Natural killer cell (primary cell): ENCODE data around the gene GPR37L1. TPM values are rescaled to one million over a fixed set of nuclear protein-coding genes. Genes with fewer than 3 reads are reported as not detected.

Experiments used
- ATAC-seq, 3 donors: fragments of 150-1000 bp in 2 of 3; fragments of 200-7000 bp in 1 of 3; cut with Tn5 transposase; 1 replicate in 1 of 3; 2 replicates in 2 of 3; pipeline ENCODE4 v1.10.0; 2021; ENCODE audit warnings: mild to moderate bottlenecking in 2 of 3, moderate library complexity in 2 of 3
- DNase-seq, 2 donors: peaks; one replicate each; pipeline versions ENCODE4 v3.0.0 to v3.0.0-alpha.2; 2013 to 2021; ENCODE audit warnings: mixed read lengths in 1 of 2
- H3K27ac ChIP-seq: one replicate; pipeline ENCODE4 v1.5.1; 2013; ENCODE audit warnings: mild to moderate bottlenecking, low read length
- H3K27me3 ChIP-seq: one replicate; pipeline ENCODE4 v1.6.1; 2013; ENCODE audit warnings: low read length; ENCODE audit not compliant: control insufficient read depth, insufficient read depth
- H3K36me3 ChIP-seq: one replicate; pipeline ENCODE4 v1.6.1; 2013; ENCODE audit warnings: low read length; ENCODE audit not compliant: control insufficient read depth, insufficient read depth
- H3K4me1 ChIP-seq: one replicate; pipeline ENCODE4 v1.6.1; 2013; ENCODE audit warnings: low read length; ENCODE audit not compliant: control insufficient read depth, insufficient read depth
- H3K4me3 ChIP-seq: one replicate; pipeline ENCODE4 v1.5.1; 2013; ENCODE audit warnings: low read length
- H3K9me3 ChIP-seq: one replicate; pipeline ENCODE4 v1.6.1; 2013; ENCODE audit warnings: low read length; ENCODE audit not compliant: control insufficient read depth, insufficient read depth
- H3K27ac Mint-ChIP-seq, 2 donors: one replicate each; pipeline ENCODE4 v1.8.0; 2022; ENCODE audit warnings: mild to moderate bottlenecking in 2 of 2, mixed read lengths in 2 of 2, moderate library complexity in 1 of 2
- H3K27me3 Mint-ChIP-seq, 2 donors: one replicate each; pipeline ENCODE4 v1.8.0; 2022; ENCODE audit warnings: low read depth in 2 of 2, mixed read lengths in 2 of 2
- H3K36me3 Mint-ChIP-seq: one replicate; pipeline ENCODE4 v1.8.0; 2022; ENCODE audit warnings: mixed read lengths
- H3K4me1 Mint-ChIP-seq, 2 donors: one replicate each; pipeline ENCODE4 v1.8.0; 2022; ENCODE audit warnings: mixed read lengths in 2 of 2
- H3K4me3 Mint-ChIP-seq: one replicate; pipeline ENCODE4 v1.8.0; 2022; ENCODE audit warnings: mild to moderate bottlenecking, moderate library complexity, mixed read lengths
- H3K9me3 Mint-ChIP-seq, 2 donors: one replicate each; pipeline ENCODE4 v1.8.0; 2022; ENCODE audit warnings: mixed read lengths in 2 of 2
- WGBS: methylation state at CpG from one replicate; pipeline ENCODE4 v1.1.7; 2013; ENCODE audit warnings: missing lambda C conversion rate; ENCODE audit not compliant: insufficient coverage; 5-methylcytosine and 5-hydroxymethylcytosine counted together
- intact Hi-C: fragments of 100-400 bp; cut with micrococcal nuclease; formaldehyde crosslinking; loops from one replicate; pipeline ENCODE4 v1.14.2; 2022
- total RNA-seq, 4 donors: library from RNA; stranded (reverse); fragments of 120-200 nt in 1 of 4; gene quantifications; one replicate each; pipeline versions ENCODE4 v1.2.3 to v1.2.4, GENCODE V29; 2013 to 2022
- TF ChIP-seq, protein P1 (sequence below): fragments of 200-600 bp; IDR thresholded peaks from one replicate; pipeline ENCODE4 v1.8.0; 2022; ENCODE audit warnings: antibody characterized with exemption

Gene GPR37L1
- total RNA-seq, 3 donors from 2014 or later (not counting 1 experiment from before 2014, with no cell fraction given), result not detected

DNA sequence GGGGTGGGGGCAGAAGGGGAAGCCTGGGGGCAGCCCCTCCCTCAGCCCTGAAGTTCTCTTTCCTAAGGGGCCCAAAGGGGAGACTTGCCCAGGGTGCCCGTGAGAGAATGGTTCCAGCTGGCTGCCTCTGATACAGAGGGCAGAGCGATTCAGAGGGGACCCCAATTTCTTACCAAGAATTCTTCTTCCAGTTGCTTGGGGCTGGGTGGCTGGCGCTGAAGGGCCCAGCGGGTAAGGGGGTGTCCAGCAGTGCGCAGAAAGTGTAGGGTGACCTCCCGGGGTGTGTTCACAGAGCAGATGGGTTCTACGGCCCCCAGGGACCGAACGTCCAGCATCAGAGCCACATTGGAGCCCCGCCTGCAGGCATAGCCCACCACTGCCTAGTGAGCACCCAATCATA is 35.2 kb downstream of the GPR37L1 start:
- Mint-ChIP-seq H3K36me3 (peaks cover 8% of the 10 kb centered on the region), H3K27me3 (no peaks in the 10 kb centered on the region), H3K4me3 (peak overlapping the region; percentile 98), H3K27ac (peak overlapping the region; percentile 95 to 100), H3K4me1 (peaks cover 65 to 68% of the 10 kb centered on the region in 2 donors), H3K9me3 (no peaks in the 10 kb centered on the region)
- H3K36me3 ChIP-seq, result peaks cover 47% of the 10 kb centered on the region
- TF ChIP-seq, protein P1, sequence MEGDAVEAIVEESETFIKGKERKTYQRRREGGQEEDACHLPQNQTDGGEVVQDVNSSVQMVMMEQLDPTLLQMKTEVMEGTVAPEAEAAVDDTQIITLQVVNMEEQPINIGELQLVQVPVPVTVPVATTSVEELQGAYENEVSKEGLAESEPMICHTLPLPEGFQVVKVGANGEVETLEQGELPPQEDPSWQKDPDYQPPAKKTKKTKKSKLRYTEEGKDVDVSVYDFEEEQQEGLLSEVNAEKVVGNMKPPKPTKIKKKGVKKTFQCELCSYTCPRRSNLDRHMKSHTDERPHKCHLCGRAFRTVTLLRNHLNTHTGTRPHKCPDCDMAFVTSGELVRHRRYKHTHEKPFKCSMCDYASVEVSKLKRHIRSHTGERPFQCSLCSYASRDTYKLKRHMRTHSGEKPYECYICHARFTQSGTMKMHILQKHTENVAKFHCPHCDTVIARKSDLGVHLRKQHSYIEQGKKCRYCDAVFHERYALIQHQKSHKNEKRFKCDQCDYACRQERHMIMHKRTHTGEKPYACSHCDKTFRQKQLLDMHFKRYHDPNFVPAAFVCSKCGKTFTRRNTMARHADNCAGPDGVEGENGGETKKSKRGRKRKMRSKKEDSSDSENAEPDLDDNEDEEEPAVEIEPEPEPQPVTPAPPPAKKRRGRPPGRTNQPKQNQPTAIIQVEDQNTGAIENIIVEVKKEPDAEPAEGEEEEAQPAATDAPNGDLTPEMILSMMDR, result no peak
- H3K4me3 ChIP-seq, result no peak overlapping the region
- intact Hi-C loops, result no loop called here
- no peak for ATAC-seq
- H3K27ac ChIP-seq, result no peak overlapping the region
- no peaks in the 10 kb centered on the region for H3K27me3 ChIP-seq
- 89% methylated on average over 10 of the region's 10 CpGs for WGBS
- peaks cover 75% of the 10 kb centered on the region for H3K4me1 ChIP-seq
- DNase-seq, result no peak
- H3K9me3 ChIP-seq, result no peaks in the 10 kb centered on the region

DNA sequence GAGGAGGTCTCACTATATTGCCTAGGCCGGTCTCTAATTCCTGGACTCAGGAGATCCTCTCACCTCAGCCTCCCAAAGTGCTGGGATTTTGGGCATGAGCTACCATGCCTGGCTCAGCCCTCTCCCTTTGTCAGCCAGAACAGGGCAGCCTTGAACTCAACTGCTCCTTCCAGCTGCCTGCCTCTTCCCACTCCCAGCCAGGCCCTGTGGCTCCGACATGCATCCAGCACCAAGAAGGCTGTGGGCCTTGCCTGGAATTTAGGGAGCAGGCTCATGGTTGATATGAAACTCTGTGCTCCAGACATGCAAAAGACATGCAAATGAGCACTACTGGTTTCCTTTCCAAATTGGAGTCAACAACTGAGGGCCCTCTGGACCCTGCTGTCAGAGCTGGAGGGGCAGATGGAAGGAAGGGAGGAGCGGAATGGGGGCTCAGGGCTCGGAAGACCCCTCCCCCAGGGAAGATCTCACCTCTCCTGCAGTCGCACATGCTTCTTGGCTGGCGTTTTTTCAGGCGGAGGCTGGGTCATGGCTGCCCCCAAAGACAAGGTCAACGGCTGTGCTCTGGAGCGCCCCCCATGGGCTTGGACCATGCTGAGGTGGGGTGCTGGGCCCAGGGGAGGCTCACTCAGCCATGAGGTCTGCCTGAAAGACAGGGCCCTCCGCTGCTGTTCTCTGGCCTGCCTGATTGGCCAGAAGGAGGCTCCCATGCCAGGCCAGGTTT is 36.3 kb downstream of the GPR37L1 start:
- Histone ChIP-seq H3K36me3 (peaks cover 37% of the 10 kb centered on the region), H3K27ac (peak overlapping the region; percentile 94), H3K4me3 (peak overlapping the region; percentile 66), H3K27me3 (no peaks in the 10 kb centered on the region), H3K4me1 (peaks cover 85% of the 10 kb centered on the region), H3K9me3 (no peaks in the 10 kb centered on the region)
- H3K4me1 Mint-ChIP-seq, result peaks cover 65 to 73% of the 10 kb centered on the region in 2 donors
- WGBS, result 39% methylated on average over 10 of the region's 10 CpGs
- intact Hi-C loops, result no loop called here
- TF ChIP-seq, protein P1, result peak; percentile 18
- peak overlapping the region; percentile 95 to 100 for H3K27ac Mint-ChIP-seq
- ATAC-seq (no peak), DNase-seq (peak in 1 of 2 donors; percentile 36)
- H3K36me3 Mint-ChIP-seq, result peaks cover 8% of the 10 kb centered on the region
- no peaks in the 10 kb centered on the region for H3K27me3 Mint-ChIP-seq
- H3K9me3 Mint-ChIP-seq, result no peaks in the 10 kb centered on the region
- peak overlapping the region; percentile 98 for H3K4me3 Mint-ChIP-seq

- Mint-ChIP-seq H3K4me3 (peak overlapping the region; percentile 98), H3K4me1 (peaks cover 69 to 77% of the 10 kb centered on the region in 2 donors), H3K36me3 (peaks cover 4% of the 10 kb centered on the region), H3K27ac (peak overlapping the region; percentile 95 to 100), H3K27me3 (no peaks in the 10 kb centered on the region), H3K9me3 (no peaks in the 10 kb centered on the region)
- H3K9me3 ChIP-seq, result no peaks in the 10 kb centered on the region
- H3K27me3 ChIP-seq, result no peaks in the 10 kb centered on the region
- H3K27ac ChIP-seq, result peak overlapping the region; percentile 94
- DNase-seq, result peak; percentile 68 to 75
- H3K36me3 ChIP-seq, result peaks cover 30% of the 10 kb centered on the region
- H3K4me3 ChIP-seq, result peak overlapping the region; percentile 66
- intact Hi-C loops, result loop anchor here (5.0 kb wide), 1 partner anchor 38 kb away; no protein-coding TSS in a partner anchor
- WGBS, result 1% methylated on average over 16 of the region's 16 CpGs
- TF ChIP-seq, protein P1, result no peak
- peaks cover 93% of the 10 kb centered on the region for H3K4me1 ChIP-seq
- ATAC-seq, result peak; percentile 64 to 68 (median 65)
These were observed 37.0 kb downstream of the GPR37L1 start for GRCh38 chr1:202159534-202160371.
